ENCODE measurements around the gene SDK1.

GRCh38 chr7:3455806-3456595, 154.9 kb downstream of the SDK1 start:
- TF ChIP-seq JUNB (IDR thresholded peaks at IDR 0.05; ENCODE audit: unreplicated experiment) (no peak), CTCF (conservative IDR thresholded peaks at IDR 0.05; ENCODE audit: low read depth in 2 of 2) (no peak), POLR2AphosphoS5 (IDR thresholded peaks at IDR 0.05; ENCODE audit: low read depth) (no peak), REST (IDR thresholded peaks at IDR 0.05; ENCODE audit: unreplicated experiment) (no peak), EZH2 (IDR thresholded peaks at IDR 0.05; ENCODE audit: low read depth, unreplicated experiment) (no peak), EZH2phosphoT487 (IDR thresholded peaks at IDR 0.05; ENCODE audit: unreplicated experiment) (no peak), CREB1 (CRISPR knock-in tag; IDR thresholded peaks at IDR 0.05; ENCODE audit: low read depth) (no peak), STAT1 (IDR thresholded peaks at IDR 0.05; ENCODE audit: unreplicated experiment) (no peak), ETS1 (IDR thresholded peaks at IDR 0.05) (no peak), ZNF462 (CRISPR knock-in tag; IDR thresholded peaks at IDR 0.05) (no peak), ZNF114 (CRISPR knock-in tag; IDR thresholded peaks at IDR 0.05) (no peak), ZNF331 (CRISPR knock-in tag; IDR thresholded peaks at IDR 0.05; ENCODE audit: low read depth) (no peak)

Measured in GM23338 (cell line).